SHP77 (cell line): ENCODE results near the gene F13A1.

Source experiments
- DNase-seq, 2 experiments: peaks; one replicate each; lab custom pipeline; 2025; lab: John Stamatoyannopoulos, UW

Gene F13A1

DNA sequence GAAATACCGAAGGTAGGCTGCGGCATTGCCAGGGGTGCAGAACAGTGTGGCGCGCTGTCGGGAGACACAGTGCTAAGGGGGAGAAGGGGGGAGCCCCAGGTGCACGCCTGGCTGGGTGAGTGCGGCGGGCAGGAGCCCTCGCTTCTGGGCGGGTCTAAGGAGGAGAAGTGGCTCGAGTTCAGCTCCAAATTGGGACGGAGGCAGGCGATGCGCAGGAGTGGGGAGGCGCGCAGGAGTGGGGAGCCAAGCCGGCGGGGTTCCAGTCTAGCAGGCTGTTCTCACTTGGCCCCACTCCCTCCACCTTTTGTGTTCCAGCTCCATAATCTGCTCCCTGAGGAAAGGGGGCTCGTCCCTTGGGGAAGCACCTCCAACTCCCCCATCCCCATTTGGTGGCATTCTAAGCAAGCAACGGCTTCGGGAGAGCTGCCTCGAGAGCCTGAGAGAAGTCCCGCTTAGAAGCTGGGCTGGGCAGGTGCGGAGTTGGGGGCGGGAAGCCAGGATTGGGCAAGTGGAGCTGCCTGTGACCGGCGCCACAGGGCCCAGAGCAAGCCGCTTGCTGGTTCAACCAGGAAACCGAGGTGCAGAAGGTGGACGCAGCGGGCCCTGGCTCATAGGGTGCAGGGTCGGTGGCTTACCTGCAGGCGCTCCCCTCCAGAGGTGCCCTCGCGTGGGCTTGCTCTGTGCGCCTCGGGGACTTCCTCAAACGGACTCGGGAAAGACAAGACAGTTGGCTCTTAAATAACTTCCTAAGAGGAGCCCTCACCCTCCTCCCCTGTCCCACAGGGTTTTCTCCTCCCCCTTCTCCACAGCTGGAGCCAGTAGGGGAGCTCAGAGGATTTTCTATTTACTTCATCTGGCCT is at the start of gene F13A1:
Gene F13A1, minus strand, starts transcription at position 711 of the 860 bp plus-strand sequence. CDS start 1,998 bp downstream, outside the sequence.
- no peak for DNase-seq

DNA sequence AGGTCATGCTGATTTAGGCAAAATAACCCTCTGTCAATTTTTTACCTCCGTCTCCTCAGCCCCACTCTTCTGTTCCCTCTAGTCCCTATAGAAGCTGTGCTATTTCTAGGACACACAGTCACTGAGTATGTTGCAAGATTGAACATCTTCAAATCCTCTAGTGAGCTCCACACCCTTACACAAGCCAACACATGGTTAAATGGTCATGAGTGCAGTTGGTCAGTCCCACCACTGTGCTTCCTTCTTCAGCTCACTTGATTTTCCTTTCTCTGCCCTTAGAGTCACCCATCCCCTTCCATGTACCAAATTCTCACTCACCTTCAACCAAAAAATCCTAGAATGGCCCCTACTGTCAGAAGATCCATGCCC is 48.2 kb upstream of the F13A1 start:
- no peak for DNase-seq

DNA sequence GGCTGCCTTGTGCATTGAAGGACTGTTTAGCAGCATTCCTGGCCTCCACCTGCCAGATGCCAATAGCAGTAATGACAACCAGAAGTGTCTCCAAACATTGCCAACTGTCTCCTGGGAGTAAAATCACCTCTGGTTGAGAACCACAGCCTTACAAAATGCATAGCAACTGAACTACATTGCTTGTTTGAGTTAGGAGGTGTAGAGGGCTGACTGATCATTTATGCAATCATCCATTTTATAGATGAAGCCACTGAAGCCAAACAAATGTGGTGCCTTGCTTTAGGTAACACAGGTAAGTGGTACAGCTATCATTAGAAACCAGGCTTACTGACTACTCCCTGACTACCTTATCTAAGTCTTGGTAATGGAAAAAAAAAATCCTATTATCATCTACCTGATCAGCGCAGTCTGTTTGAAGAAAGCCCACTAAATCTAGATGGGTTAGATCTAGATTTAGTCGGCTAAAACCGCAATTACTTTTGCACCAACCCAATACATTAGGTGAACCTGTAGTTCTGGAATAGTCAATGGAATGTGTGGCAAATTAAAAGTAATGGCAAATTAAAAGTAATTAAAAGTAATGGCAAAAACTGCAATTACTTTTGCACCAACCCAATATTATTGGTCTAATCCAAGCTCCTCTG is 47.7 kb upstream of the F13A1 start:
- no peak for DNase-seq

DNA sequence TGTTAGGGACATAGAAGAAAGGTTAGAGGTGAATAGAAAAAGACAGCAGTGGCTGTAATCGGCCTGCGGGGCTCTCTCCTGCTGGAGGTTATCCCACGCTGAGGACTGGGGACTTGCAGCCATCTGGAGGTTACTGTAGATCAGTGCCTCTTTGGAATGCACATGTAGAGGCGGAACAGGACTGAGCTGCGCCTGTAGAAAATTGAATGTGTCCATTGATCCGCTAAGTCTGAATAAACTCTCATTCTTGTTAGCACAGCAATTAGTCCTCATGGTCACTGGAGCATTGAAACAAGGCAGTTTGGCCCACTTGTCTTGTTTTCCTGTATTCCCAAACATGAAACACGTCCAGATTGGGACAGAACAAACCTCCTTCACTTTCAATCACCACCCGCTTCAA is 46.3 kb upstream of the F13A1 start:
- no peak for DNase-seq

DNA sequence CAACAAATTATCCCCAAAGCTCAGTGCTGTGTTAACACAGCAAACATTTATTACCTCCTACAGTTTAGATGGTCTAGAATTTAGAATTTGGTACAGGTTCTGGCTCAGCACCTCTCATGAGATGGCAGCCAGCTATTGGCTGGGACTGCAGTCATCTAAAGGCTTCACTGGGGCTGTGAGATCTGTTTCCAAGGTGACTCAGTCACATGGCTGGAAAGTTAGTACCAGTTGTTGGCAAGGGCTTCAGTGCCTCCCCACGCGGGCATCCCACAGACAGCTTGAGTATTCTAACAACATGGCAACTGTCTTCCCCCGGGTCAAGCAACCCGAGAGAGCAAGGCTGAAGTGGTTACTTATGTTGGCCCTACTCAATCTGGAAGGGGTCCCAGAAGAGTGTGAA is 44.8 kb upstream of the F13A1 start:
- no peak for DNase-seq

DNA sequence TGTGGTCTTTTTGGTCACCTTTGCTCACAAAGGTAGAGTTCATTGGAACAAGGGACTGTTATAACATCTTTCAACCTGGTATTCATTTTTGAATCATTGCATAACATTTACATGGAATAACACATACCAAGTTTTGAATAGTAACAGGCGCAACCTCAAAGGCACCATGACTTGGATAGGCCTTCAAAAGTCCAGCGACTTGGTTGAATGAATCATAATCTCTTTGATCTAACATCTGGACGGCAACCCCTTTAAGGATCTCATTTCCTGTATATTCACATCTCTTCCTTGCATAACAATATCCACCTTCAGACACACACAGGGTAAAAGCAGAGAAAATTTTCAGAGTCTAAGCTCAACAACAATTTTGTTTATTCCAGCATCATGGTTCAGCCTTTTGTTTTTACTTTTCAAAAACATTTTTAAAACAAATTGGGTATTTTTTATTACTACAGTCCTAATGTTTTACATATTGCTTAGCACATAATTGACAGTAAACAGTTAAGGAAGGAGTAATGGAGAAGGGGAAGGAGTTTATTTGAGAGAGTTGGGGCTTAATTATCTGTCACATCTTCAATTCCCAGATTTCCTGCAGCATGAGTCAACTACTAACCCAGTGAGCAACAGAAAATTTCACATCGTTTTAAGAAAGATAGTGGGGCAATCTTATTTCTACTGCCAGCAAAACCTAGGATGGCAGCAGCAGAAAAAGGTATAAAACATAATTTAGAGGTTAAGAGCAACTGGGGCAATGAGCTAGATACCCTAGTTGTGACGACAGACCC is 41.8 kb upstream of the F13A1 start:
- DNase-seq: no peak

DNA sequence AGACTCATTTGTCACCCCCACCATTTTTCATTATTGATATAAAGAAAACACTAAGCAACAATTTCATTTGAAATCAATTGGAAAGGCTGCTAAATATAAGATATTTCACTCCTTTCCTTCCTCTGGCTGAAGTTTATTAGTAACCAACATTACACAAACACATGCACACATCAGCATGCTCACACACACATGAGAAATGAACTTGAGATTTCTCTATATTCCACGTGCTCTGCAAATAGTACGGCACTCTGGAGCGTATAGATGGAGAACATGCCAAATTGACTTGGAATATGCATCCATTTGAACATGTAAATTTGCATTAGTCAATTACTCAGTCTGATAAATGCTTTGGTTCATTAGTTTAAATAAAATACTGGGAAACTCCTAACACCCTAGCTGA is 37.1 kb upstream of the F13A1 start:
- no peak for DNase-seq

DNA sequence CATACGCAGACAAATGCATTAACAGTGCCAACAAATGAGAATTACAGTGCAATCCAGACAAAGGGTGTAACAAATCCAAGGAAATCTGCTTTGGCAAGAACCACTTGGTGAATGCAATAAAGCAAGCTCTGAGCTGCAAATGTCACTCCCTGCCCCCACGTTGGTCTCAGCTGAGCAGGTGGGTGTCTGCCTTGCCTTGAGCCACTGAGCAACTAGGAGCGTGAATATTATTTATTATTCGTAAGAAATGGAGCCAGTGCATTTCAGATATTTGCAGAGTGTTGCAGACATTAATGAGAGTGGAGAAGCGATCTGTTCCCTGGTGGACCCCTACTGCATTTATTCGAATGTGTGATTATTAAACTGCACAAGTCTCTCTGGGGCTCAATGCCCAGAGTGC is 36.6 kb upstream of the F13A1 start:
- DNase-seq: no peak

DNA sequence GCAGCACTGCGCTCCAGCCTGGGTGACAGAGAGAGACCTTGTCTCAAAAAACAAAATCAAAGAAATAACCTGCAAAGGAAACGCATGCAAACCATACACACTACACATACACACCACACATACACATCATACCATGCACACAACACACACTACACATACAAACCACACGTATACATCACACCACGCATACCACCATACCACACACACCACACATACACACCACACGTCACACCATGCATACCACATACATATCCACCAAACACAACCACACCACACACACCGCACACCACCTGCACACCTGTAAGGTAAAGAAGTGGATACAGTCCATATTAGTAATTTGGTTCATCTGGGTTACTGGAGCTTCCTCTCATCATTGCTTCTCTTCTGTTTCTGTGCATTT is 32.3 kb upstream of the F13A1 start:
- no peak for DNase-seq

DNA sequence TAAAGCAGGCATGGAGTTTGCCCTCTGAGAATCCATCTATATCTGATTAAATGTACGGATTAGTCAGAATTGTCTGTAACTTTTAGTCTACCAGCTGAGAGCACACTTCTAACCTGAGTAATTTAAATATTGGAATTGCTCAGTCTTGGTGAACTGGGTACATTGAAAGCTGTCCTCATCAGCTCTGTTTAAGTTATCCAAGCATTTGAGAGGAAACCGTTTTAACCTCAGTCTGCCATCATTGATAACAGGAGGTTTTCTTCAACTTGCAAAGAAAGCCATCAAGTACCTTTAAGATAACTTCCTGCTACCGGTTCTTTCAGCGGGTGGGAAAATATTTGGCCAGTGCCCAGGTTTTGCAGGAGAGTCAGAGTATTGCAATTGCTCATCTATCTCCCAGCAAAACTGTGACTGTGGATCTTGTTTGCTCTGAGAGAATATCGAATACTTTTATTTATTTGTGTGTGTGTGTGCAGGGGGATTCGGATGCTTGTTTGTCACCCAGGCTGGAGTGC is 31.1 kb upstream of the F13A1 start:
- DNase-seq: no peak

DNA sequence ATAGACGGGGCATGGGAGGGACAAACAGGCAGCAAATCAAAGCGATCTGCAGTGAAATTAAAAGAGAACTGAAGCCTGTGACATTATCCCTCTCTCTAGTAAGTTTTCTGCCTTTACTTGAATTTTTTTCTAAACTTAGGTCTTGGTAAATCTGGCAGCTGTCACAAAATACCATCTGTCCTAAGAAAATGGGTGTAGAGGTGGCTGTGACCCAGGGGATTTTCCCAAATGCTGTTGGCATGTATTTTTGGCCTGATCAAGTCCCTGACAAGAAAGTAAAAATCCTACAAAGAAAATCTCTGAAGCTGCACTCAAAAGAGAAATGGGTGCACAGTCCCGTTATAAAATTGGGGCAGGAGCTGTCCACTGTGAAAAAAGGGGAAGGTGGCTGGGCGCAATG is 30.2 kb upstream of the F13A1 start:
- no peak for DNase-seq

DNA sequence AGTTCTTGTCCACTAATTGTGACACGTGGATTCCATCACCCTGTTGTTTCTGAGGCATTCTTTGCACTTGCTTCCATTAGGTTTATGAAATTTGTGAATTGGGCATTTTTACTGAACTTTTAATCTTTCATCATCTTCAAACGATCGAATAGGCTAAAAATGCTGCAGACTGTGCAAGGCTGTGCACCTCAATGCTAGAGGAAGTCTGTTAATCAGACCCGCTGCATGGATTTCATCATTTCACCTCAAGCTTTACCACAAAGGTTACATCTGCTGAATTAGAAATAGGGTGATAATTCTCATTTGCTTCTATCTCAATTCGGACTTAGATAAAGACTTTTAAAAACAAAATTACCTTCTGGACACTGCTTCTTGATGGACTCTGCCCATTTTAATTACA is 27.8 kb upstream of the F13A1 start:
- DNase-seq: no peak

DNA sequence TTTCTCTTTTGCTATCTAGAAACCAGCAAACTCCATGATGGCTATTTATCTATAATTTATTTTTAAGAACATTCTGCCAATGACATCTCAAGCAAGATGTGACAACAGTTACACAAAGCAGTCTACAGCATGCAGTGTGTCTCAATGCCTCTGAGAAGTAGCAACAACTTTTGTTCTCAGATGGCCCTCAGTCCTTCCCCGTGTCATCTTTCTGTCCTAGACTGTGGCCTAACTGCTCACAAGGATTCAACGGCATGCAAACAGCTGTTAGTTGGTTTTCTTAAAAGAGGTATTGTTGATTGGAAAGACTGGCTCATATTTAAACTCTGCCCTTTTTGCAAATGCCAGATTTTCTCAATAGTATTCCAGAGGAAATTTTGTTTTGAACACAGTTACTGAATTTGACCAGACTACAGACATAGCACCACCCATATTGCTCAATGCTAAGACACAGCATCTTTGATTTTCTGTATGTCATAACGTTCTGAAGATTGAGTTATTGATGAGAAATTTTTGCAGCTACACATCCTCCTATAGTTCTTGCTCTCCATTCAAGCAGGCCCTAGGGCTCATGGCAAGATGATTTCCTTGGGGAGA is 26.1 kb upstream of the F13A1 start:
- DNase-seq: no peak

DNA sequence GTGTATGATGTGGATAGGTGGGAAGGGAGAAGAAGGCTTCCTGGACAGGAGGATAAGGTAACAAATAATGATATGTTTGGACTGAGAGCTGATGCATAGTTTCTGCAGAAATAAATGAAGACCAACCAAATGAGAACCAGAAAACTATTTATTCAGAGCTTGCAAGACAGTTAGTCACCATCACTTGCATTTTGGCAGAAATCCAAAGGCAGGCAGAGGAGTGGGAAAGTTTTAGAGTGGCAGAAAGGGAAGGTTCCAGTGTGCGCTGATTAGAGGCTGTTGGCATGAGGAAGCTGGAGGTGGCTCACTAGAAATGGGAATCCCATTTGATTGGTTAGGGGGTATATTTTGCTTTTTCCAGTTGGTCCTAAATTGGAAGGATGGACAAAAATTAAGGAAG is 13.0 kb upstream of the F13A1 start:
- DNase-seq: no peak

DNA sequence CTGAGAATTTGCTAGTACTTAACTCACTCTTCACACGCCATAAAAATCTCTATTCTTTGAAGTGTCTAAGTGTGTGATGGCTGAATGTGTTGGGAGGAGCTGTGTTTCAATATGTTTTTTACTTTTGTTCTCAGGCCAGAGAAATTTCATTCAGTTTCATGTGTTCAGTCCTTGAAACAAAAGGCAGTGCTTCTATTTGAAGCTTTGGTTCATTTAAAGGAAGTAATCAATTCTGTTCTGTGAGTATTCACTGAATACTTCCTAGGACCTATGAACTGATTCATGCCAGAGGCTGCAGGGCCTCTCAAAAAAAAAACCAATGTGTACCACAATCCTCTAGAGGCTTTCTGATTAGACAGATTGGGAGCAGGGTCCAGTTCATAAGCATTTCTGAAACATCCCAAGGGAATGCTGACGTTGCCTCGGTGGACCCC is 12.4 kb upstream of the F13A1 start:
- no peak for DNase-seq

DNA sequence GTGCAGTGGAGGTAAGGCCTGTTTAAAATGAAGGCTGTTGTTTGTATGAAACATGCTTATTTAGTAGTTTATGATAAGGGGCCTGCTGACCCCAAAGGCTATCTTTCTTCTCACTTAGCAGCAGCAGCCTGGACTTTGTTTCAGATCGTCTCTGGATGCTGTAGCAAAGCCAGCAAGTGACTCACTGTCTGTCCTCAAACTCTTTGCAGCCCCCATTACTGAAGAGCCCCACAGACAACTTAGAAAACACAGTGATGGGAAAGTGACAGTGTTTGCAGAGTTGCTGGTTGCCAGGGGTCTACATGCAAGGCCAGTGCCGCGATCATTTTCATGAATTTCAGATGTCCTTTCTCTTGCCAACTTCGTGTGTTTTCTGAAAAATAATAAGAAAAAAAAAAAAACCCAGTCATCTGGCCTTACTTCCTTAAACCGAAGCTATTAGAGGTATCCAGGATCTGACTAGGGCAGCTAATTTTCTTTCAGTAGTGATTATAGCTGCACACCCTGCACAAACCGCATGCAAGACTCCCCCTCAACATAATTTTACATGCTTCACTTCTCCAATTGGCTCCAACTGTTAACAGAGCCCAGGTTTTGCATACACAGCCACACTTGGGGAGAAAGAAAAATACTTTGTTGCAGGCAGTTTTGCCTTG is 11.6 kb upstream of the F13A1 start:
- DNase-seq: no peak

DNA sequence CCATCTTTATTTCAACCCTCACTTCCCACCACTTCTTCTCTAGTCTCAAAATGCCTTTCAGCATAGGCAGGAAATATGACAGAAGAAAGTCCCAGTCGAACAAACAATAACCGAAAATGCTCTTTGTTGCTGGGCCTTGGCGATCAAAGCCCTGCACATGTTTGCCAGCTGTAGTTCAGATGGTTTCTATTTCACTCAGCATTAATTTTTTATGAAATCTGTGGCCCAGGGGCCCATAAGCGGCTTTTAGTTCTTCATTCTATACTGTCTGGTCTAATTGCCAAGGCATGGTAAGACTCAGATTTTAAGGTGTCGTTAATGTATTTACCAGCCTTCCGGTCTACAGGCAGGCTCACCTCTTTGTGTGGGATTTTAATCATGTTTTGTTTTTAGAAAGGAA is 10.9 kb upstream of the F13A1 start:
- DNase-seq: no peak

DNA sequence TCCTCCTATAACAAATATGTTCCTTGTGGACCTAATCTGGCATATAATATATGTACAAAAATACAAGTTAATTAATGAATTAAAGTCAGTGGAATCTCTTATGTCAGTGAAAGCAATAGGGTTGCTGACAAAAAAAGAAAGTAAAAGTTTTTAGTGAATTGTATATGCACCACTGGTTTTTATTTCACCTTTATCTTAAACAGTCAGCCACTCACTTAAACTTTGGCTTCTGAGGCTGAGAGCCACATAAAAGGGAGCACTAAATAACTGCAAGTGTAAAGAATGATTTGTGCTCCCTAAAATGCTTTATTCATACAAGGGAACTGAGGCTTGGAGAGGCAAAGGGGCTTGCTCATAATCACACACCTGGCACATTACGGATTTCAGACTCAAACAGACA is 9.9 kb upstream of the F13A1 start:
- no peak for DNase-seq

DNA sequence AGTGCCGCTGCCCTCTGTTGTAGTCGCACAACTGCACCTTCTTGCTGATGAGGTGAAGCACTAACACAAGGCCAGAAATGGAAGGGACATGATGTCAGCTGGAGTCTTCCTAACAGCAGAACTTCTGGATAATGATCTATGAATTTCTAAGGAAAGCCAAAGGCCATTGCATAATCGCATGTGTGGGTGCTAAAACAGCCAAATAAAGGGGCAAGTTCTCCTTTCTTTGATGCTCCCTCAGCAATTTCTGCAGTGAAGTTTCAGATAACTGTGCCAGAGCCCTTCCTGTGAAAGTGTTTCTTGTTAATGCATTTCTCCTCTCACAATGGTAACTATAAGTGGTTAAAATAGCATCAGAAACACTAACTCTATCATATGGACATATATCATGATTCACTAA is 8.0 kb upstream of the F13A1 start:
- DNase-seq: no peak

DNA sequence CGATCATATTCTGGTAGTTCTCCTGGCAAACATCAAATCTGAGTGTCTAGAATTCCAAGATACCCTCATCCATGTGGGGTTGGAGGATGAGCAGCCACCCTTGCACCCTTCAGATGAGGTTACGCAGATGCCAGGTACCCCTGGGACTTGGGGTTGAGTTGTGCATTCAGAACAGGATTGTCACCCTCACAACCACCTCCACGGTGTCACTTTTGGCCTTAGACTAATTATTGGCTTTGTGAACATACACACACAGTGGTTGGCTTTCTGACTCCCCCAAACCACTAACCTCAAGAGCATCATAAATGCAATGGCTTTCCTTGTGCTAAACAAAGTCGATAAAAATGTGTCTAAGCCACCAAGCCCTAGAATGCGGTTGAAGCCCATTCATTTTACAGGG is 2.9 kb upstream of the F13A1 start:
- no peak for DNase-seq

DNA sequence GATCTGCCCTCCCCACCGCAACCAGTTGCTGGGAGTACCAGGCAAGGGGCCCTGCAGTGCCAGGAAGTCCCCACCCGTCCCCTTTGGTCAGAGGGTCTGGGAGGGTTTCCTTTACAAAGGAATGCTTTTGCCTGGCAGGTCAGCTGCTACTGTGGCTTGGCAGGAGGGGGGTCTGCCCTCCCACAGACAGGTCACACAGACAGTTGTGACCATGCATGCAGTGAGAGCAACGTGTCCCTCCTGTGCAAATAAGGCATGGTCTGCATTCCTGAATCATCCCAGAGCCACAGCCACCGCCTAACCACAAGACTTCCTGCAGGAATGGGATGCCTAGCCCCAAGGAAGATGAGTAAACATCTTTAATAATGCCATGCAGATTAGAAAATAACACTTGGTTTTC is 439 bp upstream of the F13A1 start:
- DNase-seq: no peak
